Thoracic aorta (tissue), 2 donors: Measurements from ENCODE around the gene TBC1D5. TPM values are rescaled to one million over a fixed set of nuclear protein-coding genes. Genes with fewer than 3 reads are reported as not detected.
"Not testable (repeated sequence)": the region's sequence is repeated elsewhere in the genome, so short reads cannot be mapped to it uniquely, and the experiment has no call there.

Experiments used
- ATAC-seq: fragments of 150-250 bp; one replicate; pipeline ENCODE4 v1.8.0; 2017; ENCODE audit warnings: low read depth; ENCODE audit not compliant: insufficient number of reproducible peaks, low FRiP score
- DNase-seq: peaks from one replicate; pipeline ENCODE4 v3.0.0-alpha.2; 2020; ENCODE audit warnings: low spot score
- H3K27ac ChIP-seq, 2 donors: fragments of 200-600 bp; sonication (generic); 1 replicate in 1 of 2; 2 replicates in 1 of 2; pipeline ENCODE4 v1.5.1; 2016; ENCODE audit warnings: mild to moderate bottlenecking in 2 of 2, moderate library complexity in 2 of 2
- H3K27me3 ChIP-seq: fragments of 200-600 bp; sonication (generic); replicated peaks from 2 replicates; pipeline ENCODE4 v1.6.0; 2016; ENCODE audit warnings: mild to moderate bottlenecking; ENCODE audit not compliant: insufficient read depth
- H3K36me3 ChIP-seq: fragments of 200-600 bp; sonication (generic); one replicate; pipeline ENCODE4 v1.5.1; 2016
- H3K4me1 ChIP-seq, 2 donors: fragments of 200-600 bp; sonication (generic); 1 replicate in 1 of 2; 2 replicates in 1 of 2; pipeline versions ENCODE4 v1.5.1 to v1.6.0; 2016; ENCODE audit warnings: low read depth in 2 of 2, mild to moderate bottlenecking in 1 of 2; ENCODE audit not compliant: control insufficient read depth in 1 of 2
- H3K4me3 ChIP-seq: fragments of 200-600 bp; sonication (generic); 2 replicates; pipeline ENCODE4 v1.5.1; 2016; ENCODE audit warnings: mild to moderate bottlenecking
- H3K9me3 ChIP-seq: fragments of 200-600 bp; sonication (generic); 2 replicates; pipeline ENCODE4 v1.5.1; 2016
- CTCF ChIP-seq: fragments of 200-600 bp; sonication (generic); IDR thresholded peaks from one replicate; pipeline ENCODE4 v1.5.1; 2019; ENCODE audit warnings: antibody characterized with exemption
- total RNA-seq, 2 donors: library from RNA; depleted of rRNA; stranded (reverse); fragments of >200 nt; gene quantifications; one replicate each; pipeline versions ENCODE4 v1.1.0 to v1.2.3, GENCODE V29; 2016

Gene TBC1D5
- total RNA-seq, 2 donors from 2014 or later, result 80.6 to 103 TPM

GRCh38 chr3:17401912-17402311 is 340.5 kb downstream of the TBC1D5 start:
- Histone ChIP-seq H3K4me1 (no peaks in the 10 kb centered on the region), H3K27ac (no peak overlapping the region), H3K4me3 (no peak overlapping the region), H3K36me3 (peaks cover 11% of the 10 kb centered on the region), H3K27me3 (no peaks in the 10 kb centered on the region), H3K9me3 (no peaks in the 10 kb centered on the region)
- TF ChIP-seq CTCF, result no peak
- no peak for DNase-seq
- no peak for ATAC-seq

GRCh38 chr3:17399586-17399985 is 342.8 kb downstream of the TBC1D5 start:
- Histone ChIP-seq H3K9me3 (no peaks in the 10 kb centered on the region), H3K27ac (no peak overlapping the region), H3K4me3 (no peak overlapping the region), H3K27me3 (no peaks in the 10 kb centered on the region), H3K36me3 (peaks cover 11% of the 10 kb centered on the region), H3K4me1 (no peaks in the 10 kb centered on the region)
- no peak for ATAC-seq
- no peak for DNase-seq
- TF ChIP-seq CTCF, result no peak

- no peak for ATAC-seq
- H3K27me3 ChIP-seq, result no peaks in the 10 kb centered on the region
Measured at GRCh38 chr3:17398959-17399551, 343.4 kb downstream of the TBC1D5 start.

GRCh38 chr3:17396036-17396435 is 346.4 kb downstream of the TBC1D5 start:
- no peak for ATAC-seq
- no peaks in the 10 kb centered on the region for H3K9me3 ChIP-seq

More at GRCh38 chr3:17398959-17399551, 343.4 kb downstream of the TBC1D5 start:
- Histone ChIP-seq H3K4me1 (no peaks in the 10 kb centered on the region), H3K27ac (no peak overlapping the region), H3K4me3 (no peak overlapping the region), H3K9me3 (no peaks in the 10 kb centered on the region), H3K36me3 (peaks cover 6% of the 10 kb centered on the region)
- TF ChIP-seq CTCF, result no peak
- no peak for DNase-seq

GRCh38 chr3:17394541-17395155 is 347.8 kb downstream of the TBC1D5 start:
- Histone ChIP-seq H3K27me3 (no peaks in the 10 kb centered on the region), H3K27ac (no peak overlapping the region), H3K4me1 (no peaks in the 10 kb centered on the region), H3K36me3 (peaks cover 4% of the 10 kb centered on the region), H3K4me3 (no peak overlapping the region), H3K9me3 (no peaks in the 10 kb centered on the region)
- TF ChIP-seq CTCF, result no peak
- no peak for DNase-seq
- no peak for ATAC-seq

More at GRCh38 chr3:17396036-17396435, 346.4 kb downstream of the TBC1D5 start:
- DNase-seq, result no peak
- H3K36me3 ChIP-seq, result peaks cover 7% of the 10 kb centered on the region
- no peak overlapping the region for H3K27ac ChIP-seq
- H3K4me3 ChIP-seq, result no peak overlapping the region
- H3K4me1 ChIP-seq, result no peaks in the 10 kb centered on the region
- TF ChIP-seq CTCF, result no peak
- H3K27me3 ChIP-seq, result no peaks in the 10 kb centered on the region

- ATAC-seq, H3K9me3 ChIP-seq, H3K4me1 ChIP-seq, H3K36me3 ChIP-seq, H3K27me3 ChIP-seq, H3K4me3 ChIP-seq, H3K27ac ChIP-seq, DNase-seq: not testable (repeated sequence)
Measured at GRCh38 chr3:17392516-17392915, 349.9 kb downstream of the TBC1D5 start.
